Dendritic cell treated with granulocyte-macrophage colony-stimulating factor and Interleukin-4, amounts not matched to agents 40 ng/mL and 50 ng/mL, for 4 days (primary cell): Measurements from ENCODE around the gene SLC22A3.
"Not testable (repeated sequence)": the region's sequence is repeated elsewhere in the genome, so short reads cannot be mapped to it uniquely, and the experiment has no call there.

Experiments used
- H3K27ac Mint-ChIP-seq: one replicate; pipeline ENCODE4 v1.8.0; 2022; ENCODE audit warnings: mild to moderate bottlenecking, mixed read lengths
- H3K27me3 Mint-ChIP-seq: one replicate; pipeline ENCODE4 v1.8.0; 2022; ENCODE audit warnings: mild to moderate bottlenecking, mixed read lengths
- H3K36me3 Mint-ChIP-seq: one replicate; pipeline ENCODE4 v1.8.0; 2022; ENCODE audit warnings: low read depth, mixed read lengths
- H3K4me1 Mint-ChIP-seq: one replicate; pipeline ENCODE4 v1.8.0; 2022; ENCODE audit warnings: low read depth, mixed read lengths
- H3K4me3 Mint-ChIP-seq: one replicate; pipeline ENCODE4 v1.8.0; 2022; ENCODE audit warnings: mild to moderate bottlenecking, moderate library complexity, mixed read lengths
- H3K9me3 Mint-ChIP-seq: one replicate; pipeline ENCODE4 v1.8.0; 2022; ENCODE audit warnings: mixed read lengths
- intact Hi-C: fragments of 100-400 bp; cut with micrococcal nuclease; formaldehyde crosslinking; loops from one replicate; pipeline ENCODE4 v1.15.0; 2022

SLC22A3 gene

DNA sequence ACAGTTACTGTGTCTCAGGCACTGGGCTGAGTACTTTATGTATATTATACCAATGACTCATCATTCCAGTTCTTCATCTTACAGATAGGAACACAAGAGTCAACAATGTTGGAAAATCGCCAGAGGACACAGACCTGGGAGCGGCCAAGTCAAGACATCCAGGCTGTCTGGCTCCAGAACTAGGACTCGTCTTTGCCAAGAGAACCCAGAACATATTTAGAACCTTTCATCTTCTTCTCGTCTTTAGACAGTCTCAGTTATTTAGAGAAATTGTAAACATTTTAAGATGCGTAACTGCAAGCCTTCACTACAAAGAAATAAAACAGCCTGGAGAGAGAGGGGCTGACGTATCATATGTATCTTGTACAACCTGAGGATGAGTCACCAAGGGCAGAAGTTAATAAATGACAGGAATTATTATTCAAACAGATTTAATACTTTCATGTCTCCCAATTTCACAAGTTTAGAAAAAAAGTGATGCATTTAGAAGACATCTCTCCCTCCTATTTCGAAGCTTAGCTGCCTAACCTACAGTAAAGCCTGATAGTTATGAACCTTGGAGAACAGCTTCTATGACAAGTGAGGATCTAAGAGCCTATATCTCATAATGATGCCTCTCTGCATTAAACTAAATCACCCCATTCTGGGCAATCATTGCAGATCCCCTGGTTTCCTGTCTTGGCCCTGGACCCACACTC is 43.4 kb downstream of the SLC22A3 start:
- Mint-ChIP-seq H3K27ac (no peak overlapping the region), H3K36me3 (no peaks in the 10 kb centered on the region), H3K9me3 (no peaks in the 10 kb centered on the region), H3K4me3 (no peak overlapping the region), H3K27me3 (no peaks in the 10 kb centered on the region), H3K4me1 (no peaks in the 10 kb centered on the region)
- intact Hi-C loops, result no loop called here

DNA sequence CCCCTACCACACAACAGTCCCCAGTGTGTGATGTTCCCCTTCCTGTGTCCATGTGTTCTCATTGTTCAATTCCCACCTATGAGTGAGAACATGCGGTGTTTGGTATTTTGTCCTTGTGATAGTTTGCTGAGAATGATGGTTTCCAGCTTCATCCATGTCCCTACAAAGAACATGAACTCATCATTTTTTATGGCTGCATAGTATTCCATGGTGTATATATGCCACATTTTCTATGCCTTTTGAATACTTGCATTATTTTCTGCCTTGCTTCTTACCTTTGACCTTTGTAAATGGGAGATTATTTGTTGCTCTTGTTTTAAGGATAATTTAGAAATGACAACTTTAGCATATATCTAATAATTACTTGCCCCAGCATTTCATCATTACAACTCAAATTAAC is 45.3 kb downstream of the SLC22A3 start:
- H3K27ac Mint-ChIP-seq, H3K4me3 Mint-ChIP-seq, H3K36me3 Mint-ChIP-seq, H3K4me1 Mint-ChIP-seq, H3K9me3 Mint-ChIP-seq, H3K27me3 Mint-ChIP-seq, intact Hi-C loops: not testable (repeated sequence)

GRCh38 chr6:160393891-160394653 is 45.9 kb downstream of the SLC22A3 start:
- Mint-ChIP-seq H3K4me1 (no peaks in the 10 kb centered on the region), H3K27me3 (no peaks in the 10 kb centered on the region), H3K36me3 (no peaks in the 10 kb centered on the region), H3K9me3 (no peaks in the 10 kb centered on the region), H3K4me3 (no peak overlapping the region), H3K27ac (no peak overlapping the region)
- intact Hi-C loops, result no loop called here

- no peaks in the 10 kb centered on the region for H3K27me3 Mint-ChIP-seq
- H3K4me1 Mint-ChIP-seq, result no peaks in the 10 kb centered on the region
- H3K9me3 Mint-ChIP-seq, result no peaks in the 10 kb centered on the region
- no peaks in the 10 kb centered on the region for H3K36me3 Mint-ChIP-seq
- intact Hi-C loops, result no loop called here
- no peak overlapping the region for H3K4me3 Mint-ChIP-seq
- no peak overlapping the region for H3K27ac Mint-ChIP-seq
These were observed 46.5 kb downstream of the SLC22A3 start for GRCh38 chr6:160394654-160395035.

DNA sequence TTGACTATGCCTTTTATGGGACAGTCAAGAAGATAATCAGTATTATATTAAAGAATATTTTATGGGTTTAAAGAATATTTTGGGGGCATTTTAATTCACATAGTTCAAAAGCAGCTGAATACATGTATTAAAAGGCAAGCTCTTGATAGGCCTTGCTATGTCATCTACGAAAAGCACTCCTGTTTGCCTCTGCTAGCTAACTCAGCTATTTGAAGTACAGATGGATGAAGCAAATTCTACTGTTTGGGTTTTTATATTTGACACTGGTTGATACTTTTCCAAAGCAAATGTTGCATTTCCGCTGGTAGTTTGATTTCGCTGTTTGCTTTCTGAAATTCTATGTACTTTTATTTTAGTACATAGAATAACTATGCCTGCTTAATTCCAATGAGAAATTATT is 47.0 kb downstream of the SLC22A3 start:
- Mint-ChIP-seq H3K4me1 (no peaks in the 10 kb centered on the region), H3K36me3 (no peaks in the 10 kb centered on the region), H3K27me3 (no peaks in the 10 kb centered on the region), H3K27ac (no peak overlapping the region), H3K9me3 (no peaks in the 10 kb centered on the region), H3K4me3 (no peak overlapping the region)
- intact Hi-C loops, result no loop called here

DNA sequence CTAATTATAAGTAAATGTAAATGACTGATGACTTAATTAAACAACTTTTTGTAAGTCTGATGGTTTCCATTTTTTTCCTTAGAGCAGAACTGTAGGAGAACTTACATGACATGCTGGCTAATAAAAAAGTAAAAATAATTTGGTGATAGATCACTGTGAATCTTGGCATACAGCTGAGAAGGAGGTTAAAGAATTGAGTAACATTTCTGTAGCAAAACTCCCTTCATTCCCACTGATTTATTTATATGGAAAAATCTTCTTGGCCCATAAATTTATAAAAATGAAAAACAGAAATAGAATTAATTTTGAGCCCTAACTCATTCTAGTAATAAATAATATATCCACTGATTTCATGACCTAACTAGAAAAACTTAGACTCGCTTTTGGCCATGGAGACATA is 48.1 kb downstream of the SLC22A3 start:
- H3K9me3 Mint-ChIP-seq, result no peaks in the 10 kb centered on the region
- H3K27ac Mint-ChIP-seq, result no peak overlapping the region
- no peaks in the 10 kb centered on the region for H3K4me1 Mint-ChIP-seq
- no peak overlapping the region for H3K4me3 Mint-ChIP-seq
- peaks cover 2% of the 10 kb centered on the region for H3K27me3 Mint-ChIP-seq
- no peaks in the 10 kb centered on the region for H3K36me3 Mint-ChIP-seq
- intact Hi-C loops, result no loop called here

GRCh38 chr6:160398674-160399271 is 50.6 kb downstream of the SLC22A3 start:
- Mint-ChIP-seq H3K4me3 (no peak overlapping the region), H3K4me1 (no peaks in the 10 kb centered on the region), H3K27ac (no peak overlapping the region), H3K9me3 (no peaks in the 10 kb centered on the region), H3K36me3 (no peaks in the 10 kb centered on the region), H3K27me3 (peaks cover 5% of the 10 kb centered on the region)
- intact Hi-C loops, result no loop called here

- no peaks in the 10 kb centered on the region for H3K4me1 Mint-ChIP-seq
- no peak overlapping the region for H3K27ac Mint-ChIP-seq
- no peaks in the 10 kb centered on the region for H3K36me3 Mint-ChIP-seq
- H3K4me3 Mint-ChIP-seq, result no peak overlapping the region
- no peaks in the 10 kb centered on the region for H3K9me3 Mint-ChIP-seq
- peaks cover 8% of the 10 kb centered on the region for H3K27me3 Mint-ChIP-seq
- intact Hi-C loops, result no loop called here
These were observed 52.3 kb downstream of the SLC22A3 start for GRCh38 chr6:160400446-160400845.

- Mint-ChIP-seq H3K27ac (no peak overlapping the region), H3K27me3 (peaks cover 5% of the 10 kb centered on the region), H3K4me3 (no peak overlapping the region), H3K9me3 (no peaks in the 10 kb centered on the region), H3K36me3 (no peaks in the 10 kb centered on the region), H3K4me1 (no peaks in the 10 kb centered on the region)
- intact Hi-C loops, result no loop called here
These were observed 60.4 kb downstream of the SLC22A3 start for GRCh38 chr6:160408528-160408927.

DNA sequence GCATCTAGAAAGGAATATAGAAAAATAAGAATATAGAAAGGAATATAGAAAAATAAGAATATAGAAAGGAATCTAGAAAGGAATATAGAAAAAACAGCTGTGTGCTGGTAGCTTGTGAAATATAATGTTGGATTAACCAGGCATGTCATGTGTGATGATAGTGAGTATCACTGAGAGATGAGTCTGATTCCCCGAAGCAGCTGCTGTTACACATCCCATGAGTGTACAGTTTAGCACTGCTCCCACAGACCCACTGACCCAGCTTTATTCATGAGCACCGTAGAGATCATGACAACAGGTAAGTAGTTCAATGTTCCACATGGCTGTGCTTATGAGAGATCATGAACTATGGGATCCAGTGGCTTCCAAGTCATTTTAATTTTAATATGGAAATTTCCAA is 64.8 kb downstream of the SLC22A3 start:
- intact Hi-C loops, result no loop called here
- peaks cover 3% of the 10 kb centered on the region for H3K27me3 Mint-ChIP-seq
- no peaks in the 10 kb centered on the region for H3K9me3 Mint-ChIP-seq
- H3K4me3 Mint-ChIP-seq, result no peak overlapping the region
- H3K4me1 Mint-ChIP-seq, result no peaks in the 10 kb centered on the region
- H3K27ac Mint-ChIP-seq, result no peak overlapping the region
- no peaks in the 10 kb centered on the region for H3K36me3 Mint-ChIP-seq

GRCh38 chr6:160417146-160417545 is 69.0 kb downstream of the SLC22A3 start:
- H3K27me3 Mint-ChIP-seq, result peaks cover 8% of the 10 kb centered on the region
- intact Hi-C loops, result no loop called here
- no peak overlapping the region for H3K27ac Mint-ChIP-seq
- no peaks in the 10 kb centered on the region for H3K4me1 Mint-ChIP-seq
- H3K36me3 Mint-ChIP-seq, result no peaks in the 10 kb centered on the region
- no peak overlapping the region for H3K4me3 Mint-ChIP-seq
- no peaks in the 10 kb centered on the region for H3K9me3 Mint-ChIP-seq

GRCh38 chr6:160417550-160417949 is 69.4 kb downstream of the SLC22A3 start:
- Mint-ChIP-seq H3K9me3 (no peaks in the 10 kb centered on the region), H3K36me3 (no peaks in the 10 kb centered on the region), H3K27ac (no peak overlapping the region), H3K4me3 (no peak overlapping the region), H3K27me3 (peaks cover 10% of the 10 kb centered on the region), H3K4me1 (no peaks in the 10 kb centered on the region)
- intact Hi-C loops, result no loop called here

GRCh38 chr6:160418370-160418769 is 70.2 kb downstream of the SLC22A3 start:
- H3K36me3 Mint-ChIP-seq, result no peaks in the 10 kb centered on the region
- no peaks in the 10 kb centered on the region for H3K4me1 Mint-ChIP-seq
- peaks cover 10% of the 10 kb centered on the region for H3K27me3 Mint-ChIP-seq
- H3K4me3 Mint-ChIP-seq, result no peak overlapping the region
- no peaks in the 10 kb centered on the region for H3K9me3 Mint-ChIP-seq
- no peak overlapping the region for H3K27ac Mint-ChIP-seq
- intact Hi-C loops, result no loop called here

DNA sequence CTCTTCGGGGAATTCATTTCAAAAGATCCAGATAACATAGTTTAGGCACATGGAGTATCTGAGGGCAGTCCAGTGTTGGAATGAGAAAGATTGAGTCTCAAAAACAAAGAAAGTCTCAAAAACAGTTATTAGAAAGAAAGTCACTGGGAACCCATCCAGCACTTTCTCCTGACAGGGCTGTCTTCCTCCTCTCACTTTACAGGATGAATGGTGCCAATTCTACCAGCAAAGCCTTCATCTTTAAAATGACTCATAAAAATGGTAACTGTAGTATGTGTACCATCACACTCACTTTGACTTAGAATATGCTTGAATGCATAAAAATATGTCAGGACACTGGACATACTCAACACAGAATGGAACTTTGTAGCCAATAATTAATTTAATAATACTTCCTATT is 71.3 kb downstream of the SLC22A3 start:
- H3K36me3 Mint-ChIP-seq, result no peaks in the 10 kb centered on the region
- H3K4me3 Mint-ChIP-seq, result no peak overlapping the region
- H3K27me3 Mint-ChIP-seq, result peaks cover 14% of the 10 kb centered on the region
- H3K9me3 Mint-ChIP-seq, result no peaks in the 10 kb centered on the region
- no peak overlapping the region for H3K27ac Mint-ChIP-seq
- no peaks in the 10 kb centered on the region for H3K4me1 Mint-ChIP-seq
- intact Hi-C loops, result no loop called here
